ENCODE results near the gene CCN6. TPM values are rescaled to one million over a fixed set of nuclear protein-coding genes. Genes with fewer than 3 reads are reported as not detected.

CCN6 gene
- polyA plus RNA-seq, 1 donor from 2014 or later: not detected

DNA sequence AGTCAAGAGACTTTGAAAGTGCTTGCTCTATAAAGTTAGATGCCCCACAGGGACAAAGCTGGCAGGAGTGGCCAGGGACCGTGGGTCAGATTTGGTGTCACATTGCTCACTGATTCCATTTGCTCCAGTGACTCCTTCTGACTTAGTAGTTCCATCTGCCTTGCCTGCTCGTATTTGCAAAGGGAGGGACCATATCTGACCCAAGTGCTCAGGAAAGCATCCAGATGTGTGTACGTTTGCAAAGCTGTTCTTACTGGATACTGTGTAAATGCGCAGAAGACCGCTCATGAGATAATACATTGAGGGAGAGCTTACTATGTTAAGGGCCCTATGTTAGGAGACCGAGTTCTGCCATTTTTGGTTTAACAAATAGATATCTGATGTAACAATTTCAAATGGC is 21.2 kb upstream of the CCN6 start:
- no peak overlapping the region for H3K9ac ChIP-seq (ENCODE audit: low read length)
- H3K4me3 ChIP-seq (ENCODE audit: low read length): no peak overlapping the region

DNA sequence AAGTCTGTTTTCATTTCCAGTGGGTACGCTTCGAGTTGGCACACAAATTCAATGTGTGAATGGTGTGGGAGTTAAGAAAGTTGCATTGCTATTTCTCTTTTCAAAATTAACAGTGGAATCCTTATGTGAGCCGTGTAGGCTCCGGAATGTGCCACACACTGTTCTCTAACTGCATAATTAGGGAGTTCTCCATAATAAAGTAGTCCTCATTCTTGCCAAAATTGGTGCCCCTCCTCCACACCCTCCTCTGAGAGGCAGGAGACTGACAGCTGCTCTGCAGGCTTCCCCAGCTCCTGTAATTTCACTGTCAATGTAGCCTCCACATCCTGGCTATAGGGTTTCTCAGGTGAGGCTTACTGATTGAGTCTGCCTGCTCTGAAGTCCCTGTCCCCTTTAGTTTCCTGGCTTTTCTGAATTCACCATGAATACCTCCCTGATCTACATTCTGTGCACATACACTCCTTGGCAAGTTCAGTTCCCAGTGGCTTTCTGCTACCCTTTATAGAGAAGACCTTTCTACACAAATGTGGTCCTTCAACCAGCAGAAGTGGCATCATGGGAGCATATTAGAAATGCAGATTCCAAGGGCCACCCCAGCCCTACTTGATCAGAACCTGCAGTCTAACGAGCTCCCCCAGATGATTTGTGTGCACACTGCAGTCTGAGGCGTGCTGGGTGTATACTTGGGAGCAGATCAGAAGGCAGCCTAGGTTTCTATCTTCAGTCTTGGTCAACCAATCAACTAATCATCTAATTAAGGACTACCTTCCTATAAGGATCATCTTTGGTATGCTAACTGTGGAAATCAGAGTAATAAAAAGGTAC is 19.9 kb upstream of the CCN6 start:
- Histone ChIP-seq H3K27me3 (ENCODE audit: insufficient read depth, low read depth, low read length) (no peaks in the 10 kb centered on the region), H4K20me1 (ENCODE audit: insufficient read depth) (no peaks in the 10 kb centered on the region), H3K9ac (ENCODE audit: low read length) (no peak overlapping the region), H3K9me2 (ENCODE audit: insufficient read depth, low read length) (no peaks in the 10 kb centered on the region), H2AFZ (ENCODE audit: low read depth, low read length) (no peak overlapping the region), H3K4me2 (ENCODE audit: low read length) (peak overlapping the region; percentile 4), H3K79me2 (replicated peaks; ENCODE audit: insufficient read depth, low read length) (no peaks in the 10 kb centered on the region), H3K9me3 (ENCODE audit: low read length) (no peaks in the 10 kb centered on the region), H3K36me3 (ENCODE audit: insufficient read depth, low read length) (no peaks in the 10 kb centered on the region), H3K4me3 (ENCODE audit: low read length) (peak overlapping the region; percentile 21), H3K27ac (ENCODE audit: low read length) (peak overlapping the region; percentile 30), H3F3A (ENCODE audit: insufficient read depth, low read length, poor library complexity, severe bottlenecking) (no peaks in the 10 kb centered on the region)
- TF ChIP-seq EP300 (conservative IDR thresholded peaks at IDR 0.05; ENCODE audit: poor library complexity, severe bottlenecking): peak; percentile 32
- no peak for TF ChIP-seq POLR2AphosphoS5 (IDR thresholded peaks at IDR 0.05)
- TF ChIP-seq TAF1 (IDR thresholded peaks at IDR 0.05; ENCODE audit: low read depth): no peak

More for the DNA sequence above, 21.2 kb upstream of the CCN6 start:
- H3F3A ChIP-seq (ENCODE audit: insufficient read depth, low read length, poor library complexity, severe bottlenecking): no peaks in the 10 kb centered on the region
- no peak overlapping the region for H3K27ac ChIP-seq (ENCODE audit: low read length)
- no peak for TF ChIP-seq SMC3 (conservative IDR thresholded peaks at IDR 0.05; ENCODE audit: poor library complexity)
- TF ChIP-seq TAF1 (IDR thresholded peaks at IDR 0.05; ENCODE audit: low read depth): no peak
- no peak for TF ChIP-seq EZH2 (IDR thresholded peaks at IDR 0.05; ENCODE audit: borderline replicate concordance, insufficient read depth, low read length, poor library complexity, severe bottlenecking)
- no peak for TF ChIP-seq EP300 (conservative IDR thresholded peaks at IDR 0.05; ENCODE audit: poor library complexity, severe bottlenecking)
- no peak for TF ChIP-seq POLR2AphosphoS5 (IDR thresholded peaks at IDR 0.05)
- no peak for TF ChIP-seq MXI1 (conservative IDR thresholded peaks at IDR 0.05; ENCODE audit: poor library complexity, severe bottlenecking)
- TF ChIP-seq, protein P1, sequence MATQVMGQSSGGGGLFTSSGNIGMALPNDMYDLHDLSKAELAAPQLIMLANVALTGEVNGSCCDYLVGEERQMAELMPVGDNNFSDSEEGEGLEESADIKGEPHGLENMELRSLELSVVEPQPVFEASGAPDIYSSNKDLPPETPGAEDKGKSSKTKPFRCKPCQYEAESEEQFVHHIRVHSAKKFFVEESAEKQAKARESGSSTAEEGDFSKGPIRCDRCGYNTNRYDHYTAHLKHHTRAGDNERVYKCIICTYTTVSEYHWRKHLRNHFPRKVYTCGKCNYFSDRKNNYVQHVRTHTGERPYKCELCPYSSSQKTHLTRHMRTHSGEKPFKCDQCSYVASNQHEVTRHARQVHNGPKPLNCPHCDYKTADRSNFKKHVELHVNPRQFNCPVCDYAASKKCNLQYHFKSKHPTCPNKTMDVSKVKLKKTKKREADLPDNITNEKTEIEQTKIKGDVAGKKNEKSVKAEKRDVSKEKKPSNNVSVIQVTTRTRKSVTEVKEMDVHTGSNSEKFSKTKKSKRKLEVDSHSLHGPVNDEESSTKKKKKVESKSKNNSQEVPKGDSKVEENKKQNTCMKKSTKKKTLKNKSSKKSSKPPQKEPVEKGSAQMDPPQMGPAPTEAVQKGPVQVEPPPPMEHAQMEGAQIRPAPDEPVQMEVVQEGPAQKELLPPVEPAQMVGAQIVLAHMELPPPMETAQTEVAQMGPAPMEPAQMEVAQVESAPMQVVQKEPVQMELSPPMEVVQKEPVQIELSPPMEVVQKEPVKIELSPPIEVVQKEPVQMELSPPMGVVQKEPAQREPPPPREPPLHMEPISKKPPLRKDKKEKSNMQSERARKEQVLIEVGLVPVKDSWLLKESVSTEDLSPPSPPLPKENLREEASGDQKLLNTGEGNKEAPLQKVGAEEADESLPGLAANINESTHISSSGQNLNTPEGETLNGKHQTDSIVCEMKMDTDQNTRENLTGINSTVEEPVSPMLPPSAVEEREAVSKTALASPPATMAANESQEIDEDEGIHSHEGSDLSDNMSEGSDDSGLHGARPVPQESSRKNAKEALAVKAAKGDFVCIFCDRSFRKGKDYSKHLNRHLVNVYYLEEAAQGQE (IDR thresholded peaks at IDR 0.05; ENCODE audit: borderline replicate concordance): no peak
- no peak for TF ChIP-seq RAD21 (conservative IDR thresholded peaks at IDR 0.05)
- TF ChIP-seq, protein P2, sequence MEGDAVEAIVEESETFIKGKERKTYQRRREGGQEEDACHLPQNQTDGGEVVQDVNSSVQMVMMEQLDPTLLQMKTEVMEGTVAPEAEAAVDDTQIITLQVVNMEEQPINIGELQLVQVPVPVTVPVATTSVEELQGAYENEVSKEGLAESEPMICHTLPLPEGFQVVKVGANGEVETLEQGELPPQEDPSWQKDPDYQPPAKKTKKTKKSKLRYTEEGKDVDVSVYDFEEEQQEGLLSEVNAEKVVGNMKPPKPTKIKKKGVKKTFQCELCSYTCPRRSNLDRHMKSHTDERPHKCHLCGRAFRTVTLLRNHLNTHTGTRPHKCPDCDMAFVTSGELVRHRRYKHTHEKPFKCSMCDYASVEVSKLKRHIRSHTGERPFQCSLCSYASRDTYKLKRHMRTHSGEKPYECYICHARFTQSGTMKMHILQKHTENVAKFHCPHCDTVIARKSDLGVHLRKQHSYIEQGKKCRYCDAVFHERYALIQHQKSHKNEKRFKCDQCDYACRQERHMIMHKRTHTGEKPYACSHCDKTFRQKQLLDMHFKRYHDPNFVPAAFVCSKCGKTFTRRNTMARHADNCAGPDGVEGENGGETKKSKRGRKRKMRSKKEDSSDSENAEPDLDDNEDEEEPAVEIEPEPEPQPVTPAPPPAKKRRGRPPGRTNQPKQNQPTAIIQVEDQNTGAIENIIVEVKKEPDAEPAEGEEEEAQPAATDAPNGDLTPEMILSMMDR (IDR thresholded peaks at IDR 0.05; ENCODE audit: poor library complexity, severe bottlenecking): no peak
- H3K9me3 ChIP-seq (ENCODE audit: low read length): no peaks in the 10 kb centered on the region
- H3K27me3 ChIP-seq (ENCODE audit: insufficient read depth, low read depth, low read length): no peaks in the 10 kb centered on the region
- H3K36me3 ChIP-seq (ENCODE audit: insufficient read depth, low read length): no peaks in the 10 kb centered on the region
- no peaks in the 10 kb centered on the region for H4K20me1 ChIP-seq (ENCODE audit: insufficient read depth)
- H3K79me2 ChIP-seq (replicated peaks; ENCODE audit: insufficient read depth, low read length): no peaks in the 10 kb centered on the region
- H3K9me2 ChIP-seq (ENCODE audit: insufficient read depth, low read length): no peaks in the 10 kb centered on the region
- no peak overlapping the region for H2AFZ ChIP-seq (ENCODE audit: low read depth, low read length)
- H3K4me2 ChIP-seq (ENCODE audit: low read length): no peak overlapping the region

Data from neural cell (in vitro differentiated cells).